Activated CD4-positive, alpha-beta T cell treated with anti-CD3 and anti-CD28 coated beads for 24 hours (primary cell): Measurements from ENCODE around the gene CCDC112.
A peak's percentile ranks its signal among the peaks of the same experiment; 100 is the strongest.
"Not testable (repeated sequence)": the region's sequence is repeated elsewhere in the genome, so short reads cannot be mapped to it uniquely, and the experiment has no call there.

Source experiments
- DNase-seq, 2 donors: peaks; one replicate each; pipeline ENCODE4 v3.0.0-alpha.2; 2020; ENCODE audit warnings: low read depth in 2 of 2

The CCDC112 gene

GRCh38 chr5:115296124-115297022, at the start of gene CCDC112:
CCDC112 (minus strand) TSS chr5:115296654; CDS start chr5:115296543, 111 bp downstream.
- DNase-seq, result peak; percentile 77

- no peak for DNase-seq
These were observed 48.9 kb upstream of the CCDC112 start for GRCh38 chr5:115345344-115345743.

DNA sequence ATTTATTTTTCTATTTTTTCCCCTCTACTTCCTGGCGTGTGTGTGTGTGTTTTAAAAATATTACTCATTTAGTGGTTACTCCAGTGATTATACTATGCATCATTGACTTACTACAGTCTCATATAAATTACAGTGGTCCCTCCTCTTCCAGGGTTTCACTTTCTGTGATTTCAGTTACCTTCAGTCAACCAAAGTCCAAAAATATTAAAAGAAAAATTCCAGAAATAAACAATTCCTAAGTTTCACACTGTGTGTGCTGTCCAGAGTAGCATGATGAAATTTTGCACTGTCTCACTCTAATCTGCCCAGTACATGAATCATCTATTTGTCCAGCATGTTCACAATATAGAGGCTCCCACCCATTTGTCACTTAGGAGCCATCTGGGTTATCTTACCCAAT, 47.4 kb upstream of the CCDC112 start:
- no peak for DNase-seq

- DNase-seq, result no peak
These were observed 46.3 kb upstream of the CCDC112 start for GRCh38 chr5:115342590-115343377.

GRCh38 chr5:115341745-115342144, 45.3 kb upstream of the CCDC112 start:
- DNase-seq, result no peak

DNA sequence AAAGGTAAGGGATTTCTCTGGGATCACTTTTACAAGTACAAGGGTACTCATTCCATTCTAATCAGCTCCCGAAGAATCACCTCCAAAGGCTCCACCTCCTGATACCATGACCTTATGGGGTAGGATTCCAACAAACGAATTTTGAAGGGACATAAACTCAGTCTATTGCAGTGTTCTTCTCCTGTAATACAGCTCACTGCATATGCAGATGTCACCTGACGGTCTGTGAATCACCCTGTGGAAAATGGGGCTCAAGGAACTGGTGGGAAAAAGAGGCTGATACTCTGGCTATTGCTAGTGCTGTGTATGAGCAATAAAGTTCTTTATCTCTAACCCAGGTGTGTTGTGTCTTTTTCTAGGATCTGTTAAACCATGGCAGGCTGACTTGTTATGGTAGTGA, 42.4 kb upstream of the CCDC112 start:
- no peak for DNase-seq

DNA sequence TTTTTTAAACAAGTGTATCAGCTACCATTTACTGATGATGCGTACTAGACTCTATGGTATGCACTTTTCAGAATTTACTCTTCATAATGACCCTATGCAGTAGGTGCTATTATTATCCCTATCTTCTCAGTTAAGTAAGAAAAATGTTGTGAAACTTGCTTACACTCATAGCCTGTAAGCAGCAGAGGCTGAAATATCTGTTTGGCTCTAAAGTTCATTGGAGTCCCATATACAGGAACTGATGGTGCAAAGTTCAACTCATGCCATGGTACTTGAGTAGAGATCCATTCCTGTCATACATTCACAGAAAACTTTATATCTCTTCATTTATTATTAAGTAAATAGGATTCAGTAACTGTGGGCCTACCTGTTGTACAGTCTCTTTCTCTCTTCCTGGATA, 41.4 kb upstream of the CCDC112 start:
- DNase-seq, result no peak

- DNase-seq, result no peak
These were observed 40.5 kb upstream of the CCDC112 start for GRCh38 chr5:115336964-115337363.

GRCh38 chr5:115336201-115336720, 39.8 kb upstream of the CCDC112 start:
- no peak for DNase-seq

DNA sequence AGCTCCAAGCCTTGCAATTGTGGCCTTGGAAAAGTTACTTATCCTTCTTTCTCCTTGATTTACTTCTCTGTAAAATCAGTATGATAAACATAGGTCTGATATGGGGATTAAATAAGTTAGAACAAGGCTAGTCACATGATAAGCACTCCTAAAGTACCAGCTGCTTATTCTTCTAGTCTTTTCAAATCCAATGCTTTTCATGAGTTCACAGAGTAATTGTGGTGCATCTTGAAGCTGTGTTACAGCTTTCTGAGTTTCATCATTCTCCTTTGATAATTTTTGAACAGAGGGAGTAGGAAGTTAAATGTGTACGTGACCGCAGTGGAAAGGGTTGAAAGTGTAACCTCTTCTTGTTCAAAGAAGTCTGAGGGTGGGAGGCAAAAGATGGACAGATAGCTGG, 38.8 kb upstream of the CCDC112 start:
- DNase-seq, result no peak

DNA sequence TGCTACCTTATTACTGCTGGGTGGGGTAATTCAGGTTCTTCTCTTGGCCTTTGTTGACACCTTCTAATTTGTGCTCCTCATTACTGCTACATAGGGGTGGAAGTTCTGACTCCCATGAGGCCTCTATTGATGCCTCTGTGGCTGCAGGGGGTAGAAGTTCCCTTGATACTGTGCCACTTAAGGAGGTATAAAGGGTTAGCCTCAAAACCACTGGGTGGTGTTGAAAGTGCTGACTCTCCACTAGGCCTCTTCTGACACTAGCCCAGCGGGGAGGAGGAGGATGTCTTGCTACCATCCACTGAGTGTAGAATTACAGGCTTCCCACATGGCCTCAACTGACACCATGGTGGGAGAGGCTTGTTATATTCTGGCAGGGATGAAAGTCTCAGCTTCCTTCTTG, 36.7 kb upstream of the CCDC112 start:
- no peak for DNase-seq

DNA sequence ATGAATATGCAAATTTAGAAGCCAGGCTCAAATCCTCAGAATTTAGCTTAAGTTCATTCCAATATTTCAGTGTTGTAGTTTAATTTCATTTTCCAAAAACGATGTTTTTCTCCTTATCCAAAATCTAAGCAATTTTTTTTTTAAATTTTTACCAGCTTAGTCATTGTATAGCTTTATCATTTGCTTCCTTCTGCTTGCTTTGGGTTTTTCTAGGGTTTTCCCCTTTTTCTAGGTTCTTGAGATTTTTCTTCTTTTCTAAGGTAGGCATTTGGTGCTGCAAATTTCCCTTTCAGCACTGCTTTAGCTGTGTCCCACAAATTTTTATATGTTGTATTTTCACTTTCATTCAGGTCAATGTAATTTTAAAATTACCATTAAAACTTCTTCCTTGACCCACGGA, 34.4 kb upstream of the CCDC112 start:
- no peak for DNase-seq

DNA sequence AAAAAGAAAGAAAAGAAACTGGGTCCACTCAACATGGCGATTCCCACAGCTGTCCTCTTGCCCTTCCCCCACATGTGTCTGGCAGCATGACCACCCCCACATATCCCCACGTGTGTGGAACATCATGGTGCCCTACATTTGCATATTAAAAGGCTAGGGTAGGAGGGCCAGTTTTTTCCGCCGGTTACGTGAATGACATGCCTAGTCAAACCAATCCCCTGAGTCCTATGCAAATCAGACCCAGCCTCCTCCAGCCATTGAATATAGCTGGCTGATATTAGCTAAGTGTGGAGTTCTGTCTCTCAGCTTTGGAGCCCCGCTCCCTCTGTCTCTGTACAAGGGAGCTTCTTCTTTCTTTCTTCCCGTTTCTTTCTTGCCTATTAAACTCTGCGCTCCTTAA, 33.0 kb upstream of the CCDC112 start:
- no peak for DNase-seq

DNA sequence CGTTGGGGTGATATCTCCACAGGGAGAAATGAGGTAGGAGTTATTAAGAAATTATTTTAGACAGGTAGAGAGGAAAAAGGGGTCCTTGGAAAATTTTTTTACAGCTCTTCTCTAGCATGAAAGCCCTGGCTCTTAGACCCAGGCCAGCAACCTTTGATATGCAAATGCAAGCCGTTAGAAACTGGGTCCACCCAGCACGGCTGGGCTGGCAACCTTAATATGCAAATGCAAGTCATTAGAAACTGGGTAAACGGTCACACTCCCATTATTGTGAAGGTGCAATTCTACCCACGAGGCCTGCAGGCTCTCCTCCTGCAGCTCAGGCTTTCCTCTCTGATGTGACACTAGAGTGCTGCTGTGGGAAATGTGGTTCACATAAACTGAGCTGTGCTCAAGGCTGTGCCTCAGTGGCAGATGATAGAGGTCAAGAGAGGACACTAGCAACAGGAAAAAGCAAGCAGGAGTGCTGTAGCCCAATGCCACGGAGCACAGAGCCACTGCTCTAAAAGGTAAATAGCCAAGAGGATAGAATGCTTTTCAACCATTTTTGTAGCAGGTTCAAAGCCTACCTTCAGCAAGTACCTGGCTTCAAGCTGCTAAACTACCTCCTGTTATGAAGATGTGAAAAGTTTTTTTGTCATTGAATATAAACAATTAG, 32.3 kb upstream of the CCDC112 start:
- not testable (repeated sequence) for DNase-seq

- no peak for DNase-seq
These were observed 29.0 kb upstream of the CCDC112 start for GRCh38 chr5:115325296-115325959.

DNA sequence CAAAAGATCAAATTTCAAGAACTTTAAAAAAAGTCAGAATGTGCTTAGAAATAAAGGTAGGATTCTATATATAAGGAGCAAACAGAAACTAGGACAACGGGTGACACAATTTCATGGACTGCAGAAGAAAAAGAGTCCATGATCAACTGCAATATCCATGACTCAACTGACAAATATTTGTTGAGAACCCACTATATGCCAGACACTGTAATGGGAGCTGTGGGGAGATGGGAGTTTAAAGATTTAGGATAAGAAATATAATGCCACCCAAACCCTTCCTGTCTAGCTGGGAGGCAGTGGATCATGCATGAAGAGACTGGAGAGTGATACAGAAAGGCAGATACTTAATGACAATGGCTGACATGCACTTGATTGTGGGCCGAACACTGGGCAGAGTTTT, 27.6 kb upstream of the CCDC112 start:
- no peak for DNase-seq

DNA sequence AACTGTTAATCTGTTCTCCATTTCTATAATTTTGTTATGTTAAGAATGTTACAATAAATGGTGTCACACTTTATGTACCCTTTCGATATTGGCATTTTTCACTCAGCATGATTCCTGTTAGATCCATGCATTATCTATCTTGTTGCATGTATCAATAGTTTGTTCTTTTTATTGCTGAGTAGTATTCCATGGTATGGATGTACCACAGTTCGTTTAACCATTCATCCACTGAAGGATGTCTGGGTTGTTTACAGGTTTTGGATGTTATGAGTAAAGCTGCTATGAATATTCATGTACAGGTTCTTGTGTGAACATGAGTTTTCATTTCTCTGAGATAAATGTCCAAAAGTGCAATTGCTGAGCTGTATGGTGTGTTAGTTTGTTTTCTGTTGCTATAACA, 26.3 kb upstream of the CCDC112 start:
- no peak for DNase-seq

GRCh38 chr5:115321309-115321708, 24.9 kb upstream of the CCDC112 start:
- no peak for DNase-seq

DNA sequence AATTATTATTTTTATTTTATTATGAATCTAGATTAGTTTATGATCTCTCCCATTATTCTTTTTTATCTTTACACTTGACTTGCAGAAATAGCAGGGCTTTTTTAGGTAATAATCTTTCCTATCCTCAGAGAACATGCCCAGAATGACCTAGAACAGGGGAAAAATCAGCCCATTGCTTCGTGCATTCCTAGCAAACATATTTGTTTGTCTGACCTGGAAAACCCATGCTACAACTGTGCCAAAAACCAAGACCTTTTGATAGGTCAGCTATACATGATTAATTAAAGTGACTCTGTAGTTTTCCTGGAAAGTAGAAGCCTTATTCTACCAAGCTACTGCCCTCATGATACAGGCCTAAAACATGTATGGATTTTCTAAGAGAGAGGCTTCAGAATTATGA, 24.1 kb upstream of the CCDC112 start:
- no peak for DNase-seq

DNA sequence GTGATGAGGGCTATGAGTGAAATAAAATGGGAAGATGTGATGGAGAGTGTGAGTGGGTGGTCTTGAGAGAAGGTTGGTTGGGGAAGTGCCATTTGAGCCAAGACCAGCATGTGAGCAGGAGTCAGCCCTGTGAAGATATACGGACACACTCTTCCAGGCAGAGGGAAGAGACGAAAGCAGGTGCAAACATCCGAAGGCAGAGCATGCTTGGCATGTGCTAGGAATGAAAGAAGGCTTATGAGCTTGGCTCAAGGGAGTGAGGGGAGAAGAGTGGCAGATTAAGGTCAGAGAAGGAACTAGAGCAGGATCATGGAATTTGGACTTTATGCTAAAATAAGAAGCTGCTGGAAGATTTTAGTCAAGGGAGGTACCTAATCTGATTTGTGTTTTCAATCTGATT, 23.6 kb upstream of the CCDC112 start:
- DNase-seq, result no peak

DNA sequence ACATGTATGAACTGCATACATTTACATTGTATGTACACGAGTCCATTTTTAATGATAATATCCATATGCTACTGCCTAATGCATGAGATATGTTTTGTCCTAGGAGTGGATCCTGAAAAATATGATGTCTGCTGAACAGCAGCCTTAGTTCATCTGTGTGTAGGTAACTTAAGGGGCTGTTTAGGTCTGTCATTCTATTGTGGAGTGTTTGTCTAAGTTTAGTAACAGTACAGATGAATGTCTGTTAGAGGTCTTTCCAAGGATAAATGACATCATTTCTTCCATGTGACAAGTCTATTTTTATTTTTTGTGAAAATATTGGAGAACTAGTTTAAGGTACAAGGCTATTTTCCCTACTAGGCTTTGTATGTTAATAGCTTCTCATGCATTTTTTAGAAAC, 22.6 kb upstream of the CCDC112 start:
- DNase-seq, result no peak

GRCh38 chr5:115317736-115318135, 21.3 kb upstream of the CCDC112 start:
- DNase-seq, result no peak
